SH-SY5Y (cell line): ENCODE measurements around the gene PAK1.

Source experiments
- GATA2 ChIP-seq: IDR thresholded peaks from 2 replicates; pipeline ENCODE4 v1.6.1; 2011; ENCODE audit warnings: mild to moderate bottlenecking, low read depth, low read length
- GATA3 ChIP-seq: IDR thresholded peaks from 2 replicates; pipeline ENCODE4 v1.6.1; 2011; ENCODE audit warnings: low read depth, mild to moderate bottlenecking, low read length, moderate library complexity

- TF ChIP-seq GATA3: no peak
- no peak for TF ChIP-seq GATA2
Observed at GRCh38 chr11:77474684-77475060, 778 bp upstream of the PAK1 start.
